NCI-H128 (cell line): ENCODE results near the gene CFAP90.

Experiments
- DNase-seq: peaks from one replicate; lab custom pipeline; 2025; ENCODE audit not compliant: unreplicated experiment; lab: John Stamatoyannopoulos, UW

The CFAP90 gene

DNA sequence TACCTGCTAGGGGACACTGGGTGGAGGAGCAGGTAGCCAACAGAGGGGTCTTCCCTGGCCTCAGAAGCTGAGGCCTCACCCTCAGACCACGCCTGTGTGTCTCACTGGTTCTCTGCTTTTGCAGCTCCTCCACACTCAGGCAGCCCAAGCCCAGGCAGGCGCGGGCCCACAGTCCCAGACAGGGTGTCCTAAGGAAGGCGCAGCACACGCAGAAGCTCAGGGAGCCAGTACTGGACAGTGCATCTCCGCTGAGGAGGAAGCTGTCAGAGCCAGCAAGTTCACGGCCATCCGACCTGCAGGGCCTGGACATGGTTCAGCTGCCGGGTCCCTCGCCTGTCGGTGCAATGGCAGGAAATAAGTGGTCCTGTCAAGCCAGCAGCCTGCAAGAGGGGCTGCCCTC lies 25.3 kb downstream of the CFAP90 start:
- no peak for DNase-seq

GRCh38 chr5:7824995-7825394 lies 25.9 kb downstream of the CFAP90 start:
- no peak for DNase-seq

- DNase-seq: no peak
Observed at GRCh38 chr5:7823594-7823993, 27.3 kb downstream of the CFAP90 start.

- no peak for DNase-seq
Observed at GRCh38 chr5:7822449-7822848, 28.5 kb downstream of the CFAP90 start.

- no peak for DNase-seq
Observed at GRCh38 chr5:7816535-7816901, 34.4 kb downstream of the CFAP90 start.

- no peak for DNase-seq
Observed at GRCh38 chr5:7815892-7816534, 34.9 kb downstream of the CFAP90 start.

DNA sequence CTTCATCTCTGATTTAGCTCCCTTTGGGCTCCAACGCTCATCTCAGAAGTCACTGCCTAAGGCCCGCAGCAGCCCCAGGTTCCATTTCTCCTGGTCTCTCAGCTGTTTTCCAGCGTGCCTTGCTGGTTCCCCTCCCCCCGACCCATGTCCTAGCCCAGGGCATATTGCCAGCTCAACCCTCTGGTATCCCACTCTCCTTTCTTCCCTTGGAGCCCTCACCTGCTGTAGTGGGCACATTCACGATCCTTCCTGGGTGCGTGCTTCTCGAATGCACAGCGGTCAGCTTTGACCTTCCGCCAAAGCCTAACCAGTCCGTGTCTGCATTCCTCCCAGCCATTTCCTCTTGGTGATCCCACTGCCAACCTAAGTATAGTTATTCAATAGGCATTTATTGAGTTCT lies 36.1 kb downstream of the CFAP90 start:
- DNase-seq: no peak

DNA sequence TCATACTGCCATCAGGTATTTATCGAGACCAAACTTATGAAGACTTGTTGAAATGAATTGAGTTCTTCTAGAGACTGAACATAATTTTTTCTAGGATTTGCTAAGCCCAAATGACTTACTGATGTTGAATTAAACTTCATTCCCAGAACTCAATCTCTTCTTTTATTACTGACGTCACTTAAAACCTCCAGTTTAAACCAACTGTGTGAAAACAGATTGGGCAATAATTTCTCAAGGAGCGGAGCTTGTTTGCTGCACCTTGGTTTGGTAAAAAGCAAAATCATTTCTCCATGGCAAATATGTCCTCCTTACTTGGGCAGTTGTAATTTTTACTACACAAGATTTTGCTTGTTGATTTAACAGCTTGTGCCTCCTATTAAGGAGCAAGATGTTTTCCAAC lies 37.4 kb downstream of the CFAP90 start:
- DNase-seq: no peak

GRCh38 chr5:7813007-7813406 lies 37.9 kb downstream of the CFAP90 start:
- DNase-seq: no peak

GRCh38 chr5:7811715-7812114 lies 39.2 kb downstream of the CFAP90 start:
- DNase-seq: no peak

GRCh38 chr5:7808998-7809397 lies 41.9 kb downstream of the CFAP90 start:
- no peak for DNase-seq

DNA sequence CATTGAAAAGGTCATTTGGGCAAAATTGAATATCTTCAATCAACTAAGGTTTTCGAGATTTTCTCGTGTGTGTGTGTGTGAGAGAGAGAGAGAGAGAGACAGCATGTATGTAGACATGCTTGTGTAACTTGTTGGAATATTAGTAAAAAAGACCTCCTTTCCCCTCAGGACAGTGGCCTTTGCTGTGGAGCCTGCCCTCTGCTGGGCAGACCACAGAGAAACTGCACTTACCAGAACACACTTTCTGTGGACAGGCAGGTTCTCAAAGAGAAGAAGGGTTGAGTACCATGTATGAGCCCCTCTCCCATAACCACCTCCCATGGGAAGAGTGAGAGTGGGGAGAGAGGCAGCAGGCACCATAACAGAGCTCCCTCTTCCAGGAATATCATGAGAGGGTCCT lies 45.6 kb downstream of the CFAP90 start:
- no peak for DNase-seq

- no peak for DNase-seq
Observed at GRCh38 chr5:7803937-7804336, 47.0 kb downstream of the CFAP90 start.

DNA sequence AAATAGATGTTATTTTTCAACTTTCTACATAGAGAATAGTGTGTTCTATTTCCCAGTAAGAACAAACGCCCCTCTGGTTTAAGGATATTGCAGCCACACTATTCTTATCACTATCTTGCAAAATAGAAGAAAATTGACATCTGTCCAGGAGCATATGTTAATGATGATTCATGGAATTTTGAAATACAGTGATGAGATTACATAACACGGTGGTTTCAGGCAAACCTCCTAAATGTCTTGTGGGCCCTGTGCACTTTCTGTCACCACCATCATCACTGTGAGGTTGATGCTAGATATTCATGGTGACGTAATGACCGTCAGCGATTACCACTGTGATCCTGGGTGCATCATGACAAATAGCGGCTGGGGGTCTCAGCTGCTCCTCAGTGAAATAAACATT lies 48.1 kb downstream of the CFAP90 start:
- no peak for DNase-seq

- no peak for DNase-seq
Observed at GRCh38 chr5:7801891-7802614, 48.9 kb downstream of the CFAP90 start.

DNA sequence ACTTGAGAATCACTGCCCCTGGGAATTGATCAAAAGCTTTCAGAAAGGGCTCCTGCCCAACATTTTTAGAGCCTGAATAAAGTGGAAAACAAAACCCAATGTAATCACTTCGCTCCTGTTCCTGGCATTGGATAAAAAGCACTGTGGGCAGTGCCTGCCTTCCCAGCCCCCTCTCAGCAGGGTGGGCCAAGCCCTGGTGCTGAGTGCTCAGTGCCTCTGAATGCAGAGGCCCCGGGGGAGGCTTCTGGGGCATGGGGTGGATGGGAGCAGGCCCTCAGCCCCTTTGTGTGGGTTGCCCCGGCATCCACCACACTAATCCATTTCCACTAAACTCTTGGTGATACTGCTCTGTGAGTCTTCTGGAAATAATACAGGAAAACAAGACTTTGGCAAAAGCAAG lies 55.6 kb downstream of the CFAP90 start:
- DNase-seq: no peak

- no peak for DNase-seq
Observed at GRCh38 chr5:7794823-7795222, 56.1 kb downstream of the CFAP90 start.

- no peak for DNase-seq
Observed at GRCh38 chr5:7794311-7794710, 56.6 kb downstream of the CFAP90 start.

DNA sequence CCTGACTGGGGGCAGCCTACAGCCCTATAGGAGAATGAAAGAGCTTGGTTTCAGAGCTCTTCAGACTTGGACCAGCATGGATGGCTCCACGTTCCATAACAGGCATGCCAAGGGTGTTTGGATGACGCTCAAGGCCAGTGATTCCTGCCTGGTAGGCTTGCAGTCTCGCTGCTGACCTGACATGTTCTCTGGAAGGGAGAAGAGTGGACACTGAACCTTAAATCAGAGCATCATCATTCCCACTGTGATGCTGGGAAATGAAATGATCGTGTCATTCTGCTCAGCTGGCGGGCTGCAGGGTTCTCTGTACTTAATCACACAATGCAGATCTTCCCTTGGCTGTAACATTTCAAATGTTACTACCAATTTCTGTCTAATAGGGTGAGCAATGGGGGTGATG lies 57.0 kb downstream of the CFAP90 start:
- DNase-seq: no peak

- no peak for DNase-seq
Observed at GRCh38 chr5:7789567-7789966, 61.4 kb downstream of the CFAP90 start.

DNA sequence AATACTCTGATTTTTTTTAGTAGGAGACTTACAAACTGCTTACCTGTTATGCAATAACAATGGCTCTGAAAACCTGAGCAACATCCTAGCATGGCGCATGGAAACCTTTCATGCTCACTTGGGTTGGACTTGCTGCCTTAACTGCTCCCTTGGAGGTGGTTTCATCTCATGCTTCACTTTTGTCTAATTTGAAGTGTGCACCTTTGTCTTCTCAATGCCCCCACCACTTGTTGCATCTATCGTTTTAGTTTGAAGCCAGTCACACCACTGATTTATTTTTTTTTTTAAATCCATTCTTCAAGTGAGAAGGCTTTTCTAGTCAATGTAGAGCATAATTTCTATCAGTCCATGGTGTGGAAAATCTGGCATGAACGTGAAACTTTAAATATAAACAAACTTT lies 63.2 kb downstream of the CFAP90 start:
- no peak for DNase-seq

GRCh38 chr5:7784683-7785380 lies 66.1 kb downstream of the CFAP90 start:
- DNase-seq: no peak
